K562 (cell line): ENCODE data around the gene EMP2. TPM values are rescaled to one million over a fixed set of nuclear protein-coding genes. Genes with fewer than 3 reads are reported as not detected.

ENCODE experiments used
- ATAC-seq: fragments of 200-7000 bp; cut with Tn5 transposase; 3 replicates; pipeline ENCODE4 v1.9.1; 2020; ENCODE audit warnings: moderate library complexity
- BruUV-seq: library from RNA; stranded (reverse); fragments of 400-500 nt; replicated peaks from 2 replicates; lab custom pipeline; 2021; lab: Mats Ljungman, UMichigan
- CTCF ChIA-PET: fragments of 300-600 bp; formaldehyde crosslinking; extraction: SDS; loops from one replicate; lab custom pipeline; 2021; ENCODE audit warnings: low intra/inter-chr PET ratio; lab: Yijun Ruan, JAX
- POLR2A ChIA-PET: fragments of 300-600, 350-650 bp; sonication (Branson Sonifier 250); formaldehyde crosslinking; extraction: SDS; loops from one replicate; lab custom pipeline; 2021; ENCODE audit warnings: antibody characterized with exemption, inconsistent platforms; lab: Yijun Ruan, JAX
- DNase-seq, 4 experiments: peaks; one replicate each; pipeline versions ENCODE4 v3.0.0 to v3.0.0-alpha.2; 2011 to 2018; ENCODE audit warnings: low spot score in 3 of 4, mixed read lengths in 3 of 4; ENCODE audit errors: extremely low read depth in 1 of 4
- FAIRE-seq: peaks from 2 replicates; lab custom pipeline; 2011; peaks lifted over from hg19 to GRCh38; lab: Jason Lieb, UNC
- H2AFZ ChIP-seq: 2 replicates; pipeline ENCODE4 v1.6.0; 2011; ENCODE audit warnings: low read depth, low read length, control low read depth, inconsistent platforms
- H3K27ac ChIP-seq: fragments of 200-600 bp; 3 replicates; pipeline ENCODE4 v1.8.0; 2011; ENCODE audit warnings: low read depth, mild to moderate bottlenecking, control low read depth, inconsistent platforms, low read length, moderate library complexity, mixed read lengths; ENCODE audit errors: extremely low read depth
- H3K27me3 ChIP-seq, 2 experiments: fragments of 300-600 bp in 1 of 2; 2 replicates in 1 of 2; 3 replicates in 1 of 2; pipeline versions ENCODE4 v1.6.0 to v1.8.0; 2011; ENCODE audit warnings: inconsistent platforms in 2 of 2, low read length in 2 of 2, mild to moderate bottlenecking in 1 of 2, mixed read lengths in 1 of 2, moderate library complexity in 1 of 2; ENCODE audit not compliant: control insufficient read depth in 2 of 2, insufficient read depth in 2 of 2
- H3K36me3 ChIP-seq: fragments of 300-600 bp; 3 replicates; pipeline ENCODE4 v1.8.0; 2011; ENCODE audit warnings: mild to moderate bottlenecking, low read length, inconsistent platforms; ENCODE audit not compliant: control insufficient read depth, insufficient read depth
- H3K4me1 ChIP-seq, 2 experiments: fragments of 200-600 bp in 1 of 2; replicated peaks in 1 of 2; 2 replicates in 1 of 2; 3 replicates in 1 of 2; pipeline versions ENCODE4 v1.5.1 to v1.8.0; 2011; ENCODE audit warnings: inconsistent platforms in 2 of 2, low read length in 2 of 2, mild to moderate bottlenecking in 1 of 2, mixed read lengths in 1 of 2, moderate library complexity in 1 of 2; ENCODE audit not compliant: control insufficient read depth in 2 of 2, insufficient read depth in 2 of 2
- H3K4me2 ChIP-seq: 2 replicates; pipeline ENCODE4 v1.6.1; 2011; ENCODE audit warnings: low read length, control low read depth, inconsistent platforms, mixed read lengths; ENCODE audit not compliant: insufficient read depth
- H3K4me3 ChIP-seq: fragments of 200-600 bp; sonication (generic), shearing (Covaris generic); 2 replicates; pipeline ENCODE4 v1.5.1; 2016; ENCODE audit warnings: control low read depth, inconsistent platforms
- H3K79me2 ChIP-seq: fragments of 200-600 bp; 3 replicates; pipeline ENCODE4 v1.8.0; 2011; ENCODE audit warnings: low read length, inconsistent platforms; ENCODE audit not compliant: control insufficient read depth, insufficient read depth
- H3K9ac ChIP-seq, 2 experiments: 2 replicates each; pipeline versions ENCODE4 v1.6.0 to v1.6.1; 2011; ENCODE audit warnings: low read depth in 2 of 2, low read length in 2 of 2, control low read depth in 1 of 2, inconsistent platforms in 1 of 2, mild to moderate bottlenecking in 1 of 2, mixed read lengths in 1 of 2; ENCODE audit not compliant: insufficient read depth in 1 of 2
- H3K9me1 ChIP-seq: one replicate; pipeline ENCODE4 v1.6.0; 2011; ENCODE audit warnings: inconsistent platforms, mild to moderate bottlenecking, low read length, moderate library complexity; ENCODE audit not compliant: control insufficient read depth, insufficient read depth
- H3K9me3 ChIP-seq: replicated peaks from 2 replicates; pipeline ENCODE4 v1.5.1; 2011; ENCODE audit warnings: low read depth, low read length, inconsistent platforms; ENCODE audit not compliant: control insufficient read depth, insufficient read depth
- H4K20me1 ChIP-seq: replicated peaks from 2 replicates; pipeline ENCODE4 v1.6.1; 2011; ENCODE audit warnings: low read length, inconsistent platforms, mixed read lengths; ENCODE audit not compliant: control insufficient read depth, insufficient read depth
- CBFA2T2 ChIP-seq: fragments of 450-650 bp; conservative IDR thresholded peaks from 2 replicates; pipeline ENCODE4 v1.6.1; 2017; ENCODE audit warnings: mild to moderate bottlenecking
- CBFA2T3 ChIP-seq: fragments of 450-650 bp; IDR thresholded peaks from 2 replicates; pipeline ENCODE4 v1.6.1; 2017
- ESRRA ChIP-seq: fragments of 450-650 bp; IDR thresholded peaks from 2 replicates; pipeline ENCODE4 v1.6.1; 2014; ENCODE audit warnings: low read depth, mild to moderate bottlenecking, moderate library complexity, borderline replicate concordance
- ETV6 ChIP-seq, 3 experiments: fragments of 150-350 bp in 1 of 3; sonication (generic) in 1 of 3; formaldehyde crosslinking in 1 of 3; IDR thresholded peaks; 2 replicates each; pipeline versions ENCODE4 v1.6.1 to v1.8.0; 2014 to 2022; ENCODE audit warnings: borderline replicate concordance in 2 of 3, low read depth in 2 of 3, antibody characterized with exemption in 1 of 3, low read length in 1 of 3, mild to moderate bottlenecking in 1 of 3, missing genetic modification reagents in 1 of 3
- EZH2 ChIP-seq: IDR thresholded peaks from 2 replicates; pipeline ENCODE4 v1.6.1; 2012; ENCODE audit warnings: low read depth, mild to moderate bottlenecking, inconsistent platforms, low read length, borderline replicate concordance
- FOSL1 ChIP-seq: fragments of 200-800 bp; sonication (Bioruptor generic); conservative IDR thresholded peaks from 2 replicates; pipeline ENCODE4 v1.6.1; 2016; ENCODE audit warnings: missing genetic modification characterization, missing compliant biosample characterization
- FOXP1 ChIP-seq: sonication (generic); formaldehyde crosslinking; IDR thresholded peaks from 2 replicates; pipeline ENCODE4 v1.8.0; 2022; ENCODE audit warnings: mild to moderate bottlenecking, missing genetic modification reagents
- HDAC8 ChIP-seq: fragments of 450-650 bp; IDR thresholded peaks from 2 replicates; pipeline ENCODE4 v1.6.1; 2016; ENCODE audit warnings: mild to moderate bottlenecking, missing genetic modification characterization, moderate library complexity, missing compliant biosample characterization
- NR3C1 ChIP-seq: sonication (generic); formaldehyde crosslinking; IDR thresholded peaks from 2 replicates; pipeline ENCODE4 v1.8.1; 2022; ENCODE audit warnings: missing genetic modification reagents
- NR4A1 ChIP-seq, 2 experiments: fragments of 250-450 bp in 1 of 2; fragments of 450-650 bp in 1 of 2; sonication (Bioruptor Pico) in 1 of 2; IDR thresholded peaks; 2 replicates each; pipeline versions ENCODE4 v1.4.0 to v1.6.1; 2016 to 2020; ENCODE audit warnings: mild to moderate bottlenecking in 2 of 2, missing compliant biosample characterization in 1 of 2, missing genetic modification characterization in 1 of 2, moderate library complexity in 1 of 2
- RBM25 ChIP-seq: fragments of 200-400 bp; formaldehyde crosslinking; IDR thresholded peaks from 2 replicates; pipeline ENCODE4 v1.6.1; 2018; ENCODE audit warnings: low read length, low read depth, moderate library complexity; ENCODE audit not compliant: severe bottlenecking
- RUNX1 ChIP-seq: sonication (generic); IDR thresholded peaks from 2 replicates; pipeline ENCODE4 v1.6.1; 2016; ENCODE audit warnings: antibody characterized with exemption, low read depth
- TBL1XR1 ChIP-seq, 2 experiments: IDR thresholded peaks; 2 replicates each; pipeline ENCODE4 v1.6.1; 2012; ENCODE audit warnings: improper control_type of control experiment in 2 of 2, low read length in 2 of 2, mild to moderate bottlenecking in 1 of 2
- TRIM24 ChIP-seq, 2 experiments: fragments of 450-650 bp; IDR thresholded peaks; 2 replicates each; pipeline ENCODE4 v1.6.1; 2016
- WGBS: fragments of 100-300 bp; shearing (Covaris generic); methylation state at CpG from one replicate; pipeline ENCODE4 v1.1.6; 2016; ENCODE audit warnings: low coverage, mixed read lengths; ENCODE audit not compliant: insufficient coverage; ENCODE audit errors: missing lambda C conversion rate; 5-methylcytosine and 5-hydroxymethylcytosine counted together
- in situ Hi-C: fragments of 300-500 bp; cut with MboI; formaldehyde crosslinking; loops from 4 replicates; pipeline ENCODE4 v1.15.0; 2018; ENCODE audit warnings: inconsistent platforms, mixed read lengths
- intact Hi-C: fragments of 100-400 bp; cut with micrococcal nuclease; formaldehyde crosslinking; loops from 2 replicates; pipeline ENCODE4 v1.14.2; 2022
- polyA plus RNA-seq, 8 experiments: library from polyadenylated mRNA; depleted of rRNA in 4 of 8; stranded (reverse) in 5 of 8; unstranded in 3 of 8; fragments of >200 nt; fragmentation: Nextera tagmentation in 2 of 8; fragmentation: Illumina TruSeq in 1 of 8; extraction: Ambion mirVana in 2 of 8; extraction: Trizol in 1 of 8; gene quantifications; 2 replicates each; pipeline versions ENCODE4 v1.2.1 to v1.2.3, GENCODE V29; 2011 to 2014; ENCODE audit warnings: inconsistent platforms in 1 of 8, missing spikeins in 1 of 8
- total RNA-seq, 7 experiments: library from RNA; depleted of rRNA in 6 of 7; stranded (reverse); fragments of >200 nt in 6 of 7; fragmentation: Illumina TruSeq in 2 of 7; extraction: Trizol in 2 of 7; gene quantifications; 2 replicates each; pipeline versions ENCODE4 v1.2.1 to v1.2.3, GENCODE V29; 2011 to 2021; ENCODE audit warnings: low replicate concordance in 1 of 7

EMP2 gene
- total and polyA plus RNA-seq, 9 of the 15 experiments (the other 6 are each of a cell fraction or from before 2014, with no cell fraction given) = 0.73 to 6.2 (median 3.1) TPM

DNA sequence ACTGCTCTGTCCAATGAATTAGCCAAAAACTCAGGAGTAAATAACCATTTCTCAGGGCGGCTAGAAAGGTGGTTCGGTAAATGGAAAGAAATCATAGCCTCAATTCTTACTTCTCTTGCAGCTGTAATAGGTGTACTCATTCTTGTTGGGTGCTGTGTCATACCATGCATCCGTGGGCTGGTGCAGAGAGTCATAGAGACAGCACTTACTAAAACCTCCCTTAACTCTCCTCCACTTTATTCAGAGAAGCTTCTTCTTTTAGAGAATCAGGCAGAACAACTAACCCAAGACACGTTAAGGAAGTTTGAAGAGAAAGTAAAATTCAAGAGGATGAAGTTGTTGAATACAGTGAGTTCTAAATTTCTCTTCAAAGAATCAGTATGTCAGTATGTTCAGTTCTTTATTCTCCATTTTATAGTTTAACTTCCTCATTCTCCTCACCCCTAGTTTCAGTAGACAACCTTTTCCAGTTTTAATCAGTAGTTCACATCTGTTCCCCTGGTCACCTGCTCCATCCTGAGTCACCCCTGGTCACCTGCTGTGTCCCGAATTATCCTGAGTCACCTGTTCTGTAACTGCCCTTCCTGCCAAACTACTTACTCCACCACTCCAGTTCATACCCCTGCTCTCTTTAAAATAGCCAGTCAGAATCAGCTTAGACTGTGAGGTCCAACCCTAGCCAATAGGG lies 85.9 kb downstream of the EMP2 start:
- DNase-seq (no peak), ATAC-seq (no peak)
- in situ Hi-C loops (no loop called here), intact Hi-C loops (no loop called here)
- H2AFZ ChIP-seq = no peak overlapping the region
- no peak overlapping the region for H3K4me3 ChIP-seq
- peak in 1 of 2 experiments; percentile 71; a peak in 2 of 4 replicates for TF ChIP-seq TRIM24 (IDR thresholded peaks at IDR 0.05)
- no peak for TF ChIP-seq EZH2
- no peak for TF ChIP-seq ETV6 (IDR thresholded peaks at IDR 0.05; ENCODE audit: borderline replicate concordance in 1 of 2, low read depth in 2 of 2, low read length in 1 of 2)
- no peak for TF ChIP-seq ETV6 (CRISPR knock-in tag; IDR thresholded peaks at IDR 0.05; ENCODE audit: borderline replicate concordance)
- no peak for TF ChIP-seq HDAC8 (tag)
- TF ChIP-seq TBL1XR1 (IDR thresholded peaks at IDR 0.05; ENCODE audit: low read length in 2 of 2) = no peak
- TF ChIP-seq CBFA2T2 = 0 out of 2 replicates have a peak, but pooled peaks have one; percentile 10
- TF ChIP-seq FOXP1 (CRISPR knock-in tag) = no peak
- TF ChIP-seq ESRRA = no peak
- no peak for TF ChIP-seq NR4A1 (CRISPR knock-in tag; IDR thresholded peaks at IDR 0.05)
- no peak for TF ChIP-seq NR4A1 (tag; IDR thresholded peaks at IDR 0.05)
- no peak for TF ChIP-seq RBM25
- peak; percentile 36 for TF ChIP-seq CBFA2T3
- 0 out of 2 replicates have a peak, but pooled peaks have one; percentile 18 for TF ChIP-seq FOSL1 (tag)
- no peak for TF ChIP-seq NR3C1
- TF ChIP-seq RUNX1 = no peak
- TF ChIP-seq, all 486 proteins: peak for 4
- CTCF ChIA-PET = no interaction called here
- FAIRE-seq = no peak
- H3K27me3 ChIP-seq = no peaks in the 10 kb centered on the region
- no peak overlapping the region for H3K9ac ChIP-seq
- H3K4me1 ChIP-seq = peaks cover 6 to 15% of the 10 kb centered on the region in 2 experiments
- H3K9me1 ChIP-seq = no peaks in the 10 kb centered on the region
- no TSS peak for BruUV-seq
- no peaks in the 10 kb centered on the region for H3K79me2 ChIP-seq
- no peak overlapping the region for H3K4me2 ChIP-seq
- no peak overlapping the region for H3K27ac ChIP-seq
- POLR2A ChIA-PET = no interaction called here
- 54% methylated on average over 5 of the region's 5 CpGs for WGBS
- H4K20me1 ChIP-seq = no peaks in the 10 kb centered on the region
- H3K9me3 ChIP-seq = peaks cover 11% of the 10 kb centered on the region
- no peaks in the 10 kb centered on the region for H3K36me3 ChIP-seq
